Astrocyte of the hippocampus (primary cell): Measurements from ENCODE around the gene PDE2A.

ENCODE experiments used
- DNase-seq: peaks from one replicate; pipeline ENCODE4 v3.0.0; 2011; ENCODE audit warnings: low read depth, low spot score

The PDE2A gene

GRCh38 chr11:72658989-72659640, 15.1 kb downstream of the PDE2A start:
- no peak for DNase-seq

GRCh38 chr11:72657411-72658100, 16.7 kb downstream of the PDE2A start:
- DNase-seq: no peak

- DNase-seq: no peak
These were observed 18.2 kb downstream of the PDE2A start for GRCh38 chr11:72655896-72656464.

- no peak for DNase-seq
These were observed 19.2 kb downstream of the PDE2A start for GRCh38 chr11:72655014-72655413.

- no peak for DNase-seq
These were observed 20.6 kb downstream of the PDE2A start for GRCh38 chr11:72653649-72654048.

GRCh38 chr11:72652873-72653630, 21.2 kb downstream of the PDE2A start:
- DNase-seq: no peak

- no peak for DNase-seq
These were observed 22.1 kb downstream of the PDE2A start for GRCh38 chr11:72652133-72652532.

GRCh38 chr11:72649215-72649976, 24.8 kb downstream of the PDE2A start:
- DNase-seq: no peak

- no peak for DNase-seq
These were observed 25.7 kb downstream of the PDE2A start for GRCh38 chr11:72648384-72649136.

GRCh38 chr11:72647882-72648281, 26.3 kb downstream of the PDE2A start:
- no peak for DNase-seq

- DNase-seq: no peak
These were observed 27.8 kb downstream of the PDE2A start for GRCh38 chr11:72646472-72646871.

GRCh38 chr11:72646024-72646423, 28.2 kb downstream of the PDE2A start:
- no peak for DNase-seq

GRCh38 chr11:72643547-72643946, 30.7 kb downstream of the PDE2A start:
- peak; percentile 39 for DNase-seq

GRCh38 chr11:72642884-72643522, 31.2 kb downstream of the PDE2A start:
- peak; percentile 80 for DNase-seq

- peak; percentile 39 for DNase-seq
These were observed 32.0 kb downstream of the PDE2A start for GRCh38 chr11:72642043-72642883.

- DNase-seq: no peak
These were observed 32.6 kb downstream of the PDE2A start for GRCh38 chr11:72641522-72642042.

- no peak for DNase-seq
These were observed 34.5 kb downstream of the PDE2A start for GRCh38 chr11:72639502-72640375.

- no peak for DNase-seq
These were observed 36.3 kb downstream of the PDE2A start for GRCh38 chr11:72637926-72638325.
